Omental fat pad (tissue), 4 donors: Measurements from ENCODE around the gene COQ4. TPM values are rescaled to one million over a fixed set of nuclear protein-coding genes. Genes with fewer than 3 reads are reported as not detected.
"Not testable (repeated sequence)": the region's sequence is repeated elsewhere in the genome, so short reads cannot be mapped to it uniquely, and the experiment has no call there.

Experiments
- ATAC-seq: fragments of 150-250 bp; one replicate; pipeline ENCODE4 v1.9.1; 2016; ENCODE audit warnings: mild to moderate bottlenecking, moderate library complexity; ENCODE audit not compliant: low FRiP score
- DNase-seq: peaks from one replicate; pipeline ENCODE4 v3.0.0-alpha.2; 2019; ENCODE audit warnings: low spot score
- CTCF ChIP-seq, 3 donors: fragments of 450-650 bp; IDR thresholded peaks; one replicate each; pipeline ENCODE4 v1.5.1; 2016 to 2017; ENCODE audit warnings: antibody characterized with exemption in 3 of 3, mild to moderate bottlenecking in 3 of 3, moderate library complexity in 2 of 3
- total RNA-seq, 4 donors: library from RNA; depleted of rRNA; stranded (reverse); fragments of >200 nt; gene quantifications; one replicate each; pipeline ENCODE4 v1.1.0, GENCODE V29; 2016

COQ4 gene
- total RNA-seq, 4 donors from 2014 or later = 30.6 to 34.7 (median 32.8) TPM

GRCh38 chr9:128335914-128336313 is 13.3 kb downstream of the COQ4 start:
- TF ChIP-seq CTCF (IDR thresholded peaks at IDR 0.05) = no peak
- ATAC-seq (no peak), DNase-seq (no peak)

GRCh38 chr9:128337936-128338335 is 15.3 kb downstream of the COQ4 start:
- no peak for ATAC-seq
- DNase-seq = no peak
- no peak for TF ChIP-seq CTCF (IDR thresholded peaks at IDR 0.05)

- ATAC-seq, DNase-seq: not testable (repeated sequence)
Measured at GRCh38 chr9:128338852-128339614, 16.4 kb downstream of the COQ4 start.

GRCh38 chr9:128339761-128340690 is 17.4 kb downstream of the COQ4 start, which contains the start of gene SLC27A4:
SLC27A4 (plus strand) TSS chr9:128340527; CDS start chr9:128343133, 2,606 bp downstream.
- no peak for TF ChIP-seq CTCF (IDR thresholded peaks at IDR 0.05)
- DNase-seq = no peak
- peak; percentile 93 for ATAC-seq

GRCh38 chr9:128340691-128341434 is 18.2 kb downstream of the COQ4 start:
- DNase-seq (no peak), ATAC-seq (peak; percentile 13)
- no peak for TF ChIP-seq CTCF (IDR thresholded peaks at IDR 0.05)

- DNase-seq = no peak
Measured at GRCh38 chr9:128341435-128341849, 18.8 kb downstream of the COQ4 start.

More at GRCh38 chr9:128341435-128341849, 18.8 kb downstream of the COQ4 start:
- no peak for ATAC-seq
- TF ChIP-seq CTCF (IDR thresholded peaks at IDR 0.05) = no peak
